NCI-H345 treated with DMSO at 0.1 percent for 48 hours (cell line): Measurements from ENCODE around the gene SORCS2.
A peak's percentile ranks its signal among the peaks of the same experiment; 100 is the strongest.

ENCODE experiments used
- DNase-seq: peaks from one replicate; lab custom pipeline; 2025; ENCODE audit not compliant: unreplicated experiment; lab: John Stamatoyannopoulos, UW

Gene SORCS2

DNA sequence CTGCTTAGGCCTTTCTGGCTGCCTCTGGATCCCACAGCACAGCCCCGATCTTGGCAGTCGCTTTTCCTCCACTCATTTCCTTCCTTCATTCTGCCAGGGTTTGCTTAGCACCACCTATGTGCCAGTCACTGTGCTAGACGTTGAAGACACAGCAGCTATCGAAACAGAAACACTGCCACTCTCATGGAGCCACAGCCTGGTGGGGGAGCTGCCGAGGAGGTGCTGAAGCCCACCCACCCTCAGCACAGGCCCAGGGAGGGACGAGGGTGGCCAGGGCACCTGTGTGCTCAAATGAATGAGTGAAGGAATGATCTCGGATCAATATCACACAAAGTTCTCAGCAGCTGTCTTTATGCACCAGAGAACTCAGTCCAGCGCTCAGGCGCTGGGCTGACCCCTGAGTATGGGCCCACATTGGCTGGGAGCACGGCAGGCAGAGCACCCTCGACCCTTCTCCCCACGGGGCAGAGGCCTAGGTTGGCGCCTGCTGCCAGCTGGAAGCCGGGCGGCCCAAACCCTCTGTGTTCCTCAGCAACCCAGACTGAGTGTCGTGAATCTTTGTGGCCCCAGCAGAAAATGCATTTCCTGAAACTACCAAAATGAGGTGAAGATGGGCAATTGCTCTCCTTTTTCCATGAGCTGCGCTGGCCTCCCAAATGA lies 108.9 kb downstream of the SORCS2 start:
- DNase-seq, result no peak

DNA sequence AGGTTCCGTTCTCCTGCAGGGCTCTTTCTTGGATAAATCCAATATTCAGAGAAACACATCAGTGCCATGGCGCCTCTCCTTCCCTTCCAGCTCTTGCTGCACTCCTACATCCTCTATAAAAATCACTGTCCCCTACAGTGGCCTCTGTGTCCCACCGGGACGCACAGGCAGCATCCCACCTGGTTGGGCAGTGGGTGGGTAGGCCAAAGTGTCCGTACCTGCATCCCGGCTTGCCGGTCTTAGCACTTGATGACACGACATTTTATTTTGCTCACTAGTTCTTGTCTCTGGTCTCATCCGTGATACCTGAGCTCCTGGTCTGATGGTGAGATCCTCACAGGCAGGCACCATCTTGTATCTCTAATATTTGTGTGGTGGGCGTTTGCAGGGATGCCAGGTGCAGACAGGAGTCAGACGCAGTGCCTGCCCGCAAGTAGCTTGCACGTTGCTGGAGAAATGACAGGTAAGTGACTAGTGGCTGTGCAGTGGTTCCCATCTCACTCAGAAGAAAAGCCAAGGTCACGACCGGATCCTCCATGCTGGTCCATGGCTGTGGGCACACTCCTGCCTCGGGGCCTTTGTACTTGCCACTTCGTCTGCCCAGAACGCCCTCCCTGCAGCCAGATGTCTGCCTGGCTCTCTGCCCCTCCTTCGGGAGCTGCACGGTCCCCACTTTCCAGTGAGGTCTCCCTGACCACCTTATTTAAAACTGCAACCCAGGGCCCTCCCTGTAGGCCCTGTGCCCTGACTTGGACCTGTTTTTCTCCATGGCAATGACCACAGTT lies 109.7 kb downstream of the SORCS2 start:
- DNase-seq, result no peak

DNA sequence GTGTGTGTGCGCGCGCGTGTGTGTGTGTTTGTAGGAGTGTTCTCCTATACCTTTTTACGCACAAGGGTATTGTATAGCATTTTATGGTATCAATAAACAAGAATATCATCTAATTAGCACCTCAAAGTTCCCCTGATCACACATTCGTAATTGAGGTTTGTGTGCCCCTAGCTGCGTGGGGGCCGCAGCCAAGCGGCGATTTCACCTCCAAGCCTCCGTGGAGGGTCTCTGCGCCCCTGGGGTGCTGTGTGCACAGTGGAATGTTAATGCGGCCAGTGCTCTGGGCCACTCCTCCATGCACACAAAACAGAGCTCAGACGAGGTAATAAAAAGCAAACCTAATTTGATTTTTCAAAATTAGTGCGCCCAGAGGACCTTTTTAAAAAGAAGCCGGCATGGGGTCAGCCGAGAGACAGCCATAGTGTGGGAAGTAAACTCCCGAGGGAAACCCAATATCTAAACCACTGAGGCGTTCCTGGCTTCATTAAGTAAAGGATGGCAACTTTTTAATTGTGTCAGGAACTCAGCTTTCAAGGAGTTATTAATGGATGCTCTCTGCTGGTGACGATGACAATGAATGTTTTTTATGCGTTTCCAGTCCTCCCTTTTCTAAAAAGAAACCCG lies 110.6 kb downstream of the SORCS2 start:
- DNase-seq, result no peak

DNA sequence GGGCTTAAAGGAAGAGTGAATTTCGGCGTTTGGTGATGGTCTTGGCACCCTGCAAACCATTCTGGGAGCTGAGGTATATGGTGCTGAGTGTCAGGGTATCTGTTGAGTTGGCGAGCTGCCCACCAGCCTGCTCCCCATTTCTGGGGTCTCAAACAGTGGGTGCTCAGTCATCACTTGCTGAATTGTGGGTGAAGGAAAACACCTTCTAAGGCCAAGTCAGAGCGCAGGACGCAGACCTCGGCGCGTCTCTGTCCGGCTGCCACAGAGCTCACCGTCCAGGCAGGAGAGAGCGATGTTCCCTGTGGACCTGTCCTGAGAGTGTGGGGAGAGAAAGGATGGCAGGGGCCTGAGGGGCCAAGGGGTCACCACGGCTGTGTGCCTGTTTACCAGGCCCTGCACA lies 111.2 kb downstream of the SORCS2 start:
- DNase-seq, result no peak

GRCh38 chr4:7304436-7304835 lies 112.1 kb downstream of the SORCS2 start:
- no peak for DNase-seq

DNA sequence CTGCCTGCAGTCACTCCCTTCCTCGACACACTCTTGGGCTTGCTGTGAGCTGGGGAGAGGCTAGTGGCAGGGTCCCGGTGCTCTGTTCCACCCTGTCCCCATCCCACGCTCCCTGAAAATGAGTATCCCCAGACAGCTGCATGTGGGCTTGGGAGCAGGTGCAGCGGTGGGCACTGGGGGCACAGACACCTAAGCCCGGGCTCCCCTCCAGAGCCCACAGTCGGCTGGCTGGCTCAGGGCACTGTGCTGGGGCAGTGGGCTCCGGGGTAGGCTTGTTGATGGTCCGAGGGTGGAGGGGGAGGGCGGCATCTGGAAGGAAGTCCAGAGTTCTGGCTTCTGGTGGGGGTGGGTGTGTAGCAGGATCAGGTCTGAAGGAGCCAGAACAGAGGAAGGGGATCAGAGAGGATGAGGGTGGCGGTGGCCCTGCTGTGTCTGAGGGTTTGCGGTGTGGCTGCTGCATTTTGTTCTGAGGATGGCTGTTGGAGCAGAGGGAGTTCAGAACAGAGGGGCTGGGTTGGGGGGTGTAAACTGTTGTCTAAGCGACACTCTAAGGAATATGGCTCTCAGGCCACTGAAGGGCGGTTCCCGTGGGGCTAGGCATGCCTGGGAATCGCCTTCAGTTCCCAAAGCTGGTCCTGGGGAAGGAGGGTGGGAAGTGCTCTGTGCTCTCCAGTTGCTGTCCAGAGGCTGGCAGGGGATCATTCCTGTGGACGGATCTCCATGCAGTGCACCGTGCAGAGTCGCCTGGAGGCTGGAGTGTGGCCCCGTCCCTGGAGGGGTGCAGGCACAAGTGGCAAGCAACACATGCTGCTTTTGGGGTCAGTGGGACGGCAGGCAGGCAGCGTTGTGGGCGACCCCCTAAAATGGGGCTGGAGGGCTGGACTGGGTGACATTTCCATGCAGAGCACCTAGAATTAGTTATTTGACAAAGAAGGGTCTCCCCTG lies 114.0 kb downstream of the SORCS2 start:
- DNase-seq, result no peak

- DNase-seq, result no peak
Observed at GRCh38 chr4:7306986-7307385, 114.6 kb downstream of the SORCS2 start.

GRCh38 chr4:7307394-7308099 lies 115.2 kb downstream of the SORCS2 start:
- no peak for DNase-seq

GRCh38 chr4:7309181-7309580 lies 116.8 kb downstream of the SORCS2 start:
- DNase-seq, result no peak

DNA sequence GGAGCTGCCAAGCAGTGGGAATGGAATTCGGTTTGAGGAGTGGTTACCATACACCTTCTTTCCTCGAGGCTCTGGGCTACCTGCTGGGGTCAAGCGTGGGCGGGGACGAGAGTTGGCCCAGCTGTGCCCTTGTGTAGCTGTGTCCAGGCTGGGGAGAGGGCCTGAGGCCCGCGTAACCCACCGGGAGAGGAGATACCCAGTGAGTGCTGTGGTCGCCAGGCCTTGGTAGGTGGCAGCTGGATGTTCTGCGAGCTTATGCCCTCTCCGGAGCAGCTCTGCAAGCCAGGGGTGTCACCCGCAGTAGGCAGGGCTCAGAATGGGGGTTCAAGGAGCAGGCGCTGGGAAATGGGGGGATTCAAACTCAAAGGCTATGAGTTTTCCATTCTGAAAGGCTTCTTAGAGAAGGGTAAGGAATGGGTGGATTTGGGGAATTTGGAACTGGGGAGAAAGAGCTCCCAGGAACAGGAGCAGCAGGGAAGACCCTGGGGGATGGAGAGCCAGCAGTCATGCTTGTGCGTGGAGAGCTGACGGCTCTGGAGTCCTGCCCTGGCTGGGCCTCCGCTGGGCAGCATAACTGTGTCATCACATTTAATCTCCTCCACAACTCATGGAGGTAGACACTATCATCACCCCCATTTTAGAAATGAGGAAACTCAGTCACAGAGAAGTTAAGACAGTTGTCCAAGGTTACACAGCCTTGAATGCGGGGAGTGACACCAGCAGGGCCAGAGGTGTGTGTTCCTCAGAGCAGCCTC lies 117.5 kb downstream of the SORCS2 start:
- no peak for DNase-seq

GRCh38 chr4:7310451-7310850 lies 118.1 kb downstream of the SORCS2 start:
- no peak for DNase-seq

DNA sequence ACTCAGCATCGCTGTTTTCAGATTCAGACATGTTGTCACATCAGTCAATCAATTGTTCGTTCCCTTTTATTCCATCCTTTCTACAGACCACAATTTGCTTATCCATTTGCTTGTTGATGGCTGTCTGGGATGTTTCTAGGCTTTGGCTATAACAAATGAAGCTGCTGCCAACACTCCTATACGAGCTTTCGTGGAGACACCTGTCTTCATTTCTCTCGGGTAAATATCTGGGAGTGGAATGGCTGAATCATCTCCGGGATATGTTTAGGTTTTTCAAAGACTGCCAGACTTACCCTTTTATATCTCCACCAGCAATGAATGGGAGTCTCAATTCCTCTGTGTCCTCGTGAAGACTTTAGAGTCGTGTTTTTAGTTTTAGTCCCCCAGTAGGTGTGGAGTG lies 118.9 kb downstream of the SORCS2 start:
- no peak for DNase-seq

DNA sequence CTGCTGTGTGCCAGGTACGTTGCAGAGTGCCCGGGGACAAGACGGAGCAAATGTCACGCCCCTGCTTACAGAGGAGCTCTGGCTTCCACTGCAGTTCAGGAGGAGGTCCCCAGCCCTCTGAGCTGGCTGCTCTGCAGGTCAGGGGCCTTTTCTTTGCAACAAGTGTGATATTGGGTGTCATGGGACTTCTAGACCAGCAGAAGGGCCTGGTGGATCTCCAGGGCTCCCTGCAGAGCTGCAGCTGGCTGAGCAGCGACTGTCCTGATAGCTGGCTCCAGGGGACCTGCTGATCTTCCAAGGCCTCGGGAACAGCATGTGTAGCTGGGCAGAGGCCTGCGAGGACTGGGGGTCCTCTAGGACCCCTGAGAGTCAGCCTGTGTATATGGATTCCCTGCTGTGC lies 120.4 kb downstream of the SORCS2 start:
- no peak for DNase-seq

- no peak for DNase-seq
Observed at GRCh38 chr4:7313347-7313811, 121.0 kb downstream of the SORCS2 start.

DNA sequence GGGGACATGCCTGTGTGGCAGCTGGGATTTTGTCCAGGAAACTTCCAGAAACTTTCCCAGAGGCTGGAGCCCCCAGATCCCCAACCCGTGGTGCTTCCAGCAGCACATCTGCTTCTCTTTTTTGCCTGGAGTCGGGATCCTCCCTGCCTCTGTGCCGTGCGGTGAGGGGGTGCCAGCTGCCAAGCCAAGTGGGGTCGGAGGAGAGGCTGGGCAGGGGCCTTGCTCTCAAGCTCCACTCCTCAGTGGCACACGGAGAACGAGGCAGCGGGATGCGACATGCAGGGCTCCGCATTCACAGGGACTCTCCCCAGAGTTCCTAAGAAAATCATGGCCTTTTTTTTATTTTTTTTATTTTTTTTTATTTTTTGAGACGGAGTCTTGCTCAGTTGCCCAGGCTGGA lies 121.7 kb downstream of the SORCS2 start:
- DNase-seq, result no peak

DNA sequence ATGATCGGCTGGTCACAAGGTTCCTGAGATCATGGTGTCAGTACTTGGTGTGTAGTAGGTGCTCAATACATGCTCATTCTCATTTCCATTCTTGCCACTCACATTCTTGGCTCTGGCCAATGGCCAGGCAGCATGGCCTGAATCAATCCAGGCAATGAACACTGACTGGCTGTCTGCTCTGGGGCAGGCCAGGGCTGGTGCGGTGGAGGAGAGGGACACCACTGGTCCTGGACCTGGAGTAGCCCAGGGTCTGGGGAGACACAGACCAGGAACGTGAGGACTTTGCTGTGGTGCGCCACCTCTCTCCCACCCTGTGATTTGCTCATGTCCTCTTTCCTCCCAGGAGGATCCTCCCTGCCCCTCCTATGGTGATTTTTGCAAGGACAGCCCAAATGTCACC lies 122.9 kb downstream of the SORCS2 start:
- no peak for DNase-seq

DNA sequence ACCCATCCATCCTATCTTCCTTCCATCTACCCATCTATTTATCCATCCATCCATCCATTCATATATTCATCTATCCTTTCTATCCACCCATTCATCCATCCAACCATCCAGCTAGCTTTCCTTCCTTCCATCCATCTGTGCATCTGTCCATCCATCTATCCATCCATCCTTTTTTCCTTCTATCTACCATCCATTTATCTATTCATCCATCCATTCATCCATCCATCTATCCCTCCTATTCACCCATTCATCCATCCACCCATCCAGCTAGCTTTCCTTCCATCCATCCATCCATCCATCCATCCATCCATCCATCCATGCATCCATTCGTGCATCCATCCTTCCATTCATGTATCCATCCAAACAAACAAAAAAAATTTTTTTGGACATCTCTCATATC lies 123.6 kb downstream of the SORCS2 start:
- DNase-seq, result no peak

GRCh38 chr4:7319024-7319423 lies 126.7 kb downstream of the SORCS2 start:
- no peak for DNase-seq

- peak; percentile 28 for DNase-seq
Observed at GRCh38 chr4:7320206-7320797, 128.0 kb downstream of the SORCS2 start.
